ENCODE measurements around the gene POMP.

Gene POMP

GRCh38 chr13:28725046-28725610 is 66.2 kb downstream of the POMP start:
- TF ChIP-seq CTCF (IDR thresholded peaks at IDR 0.05; ENCODE audit: low read depth, low read length): no peak

More at GRCh38 chr13:28725046-28725610, 66.2 kb downstream of the POMP start:
- H3K4me3 ChIP-seq (ENCODE audit: low read depth, low read length): no peak overlapping the region
